GM12878 (cell line): ENCODE results near the gene PKMYT1. TPM values are rescaled to one million over a fixed set of nuclear protein-coding genes. Genes with fewer than 3 reads are reported as not detected.

Source experiments
- ATAC-seq: fragments of 200-7000 bp; cut with Tn5 transposase; 3 replicates; pipeline ENCODE4 v1.9.1; 2020; ENCODE audit warnings: mild to moderate bottlenecking, moderate library complexity
- BruUV-seq: library from RNA; stranded (reverse); fragments of 400-500 nt; replicated peaks from 2 replicates; lab custom pipeline; 2021; lab: Mats Ljungman, UMichigan
- CTCF ChIA-PET: fragments of 300-600 bp; sonication (Branson Sonifier 250); formaldehyde crosslinking; extraction: SDS; loops from one replicate; lab custom pipeline; 2021; ENCODE audit warnings: inconsistent platforms; lab: Yijun Ruan, JAX
- POLR2A ChIA-PET: fragments of 350-600 bp; formaldehyde crosslinking; extraction: SDS; loops from one replicate; lab custom pipeline; 2021; ENCODE audit warnings: inconsistent platforms; lab: Charles Lee
- RAD21 ChIA-PET: fragments of 300-600 bp; sonication (Branson Sonifier 250); formaldehyde crosslinking; loops from one replicate; lab custom pipeline; 2023; ENCODE audit warnings: antibody characterized with exemption; ENCODE audit not compliant: unreplicated experiment; lab: Charles Lee
- SMC1A ChIA-PET: fragments of 300-600 bp; sonication (Branson Sonifier 250); formaldehyde crosslinking; loops from one replicate; lab custom pipeline; 2023; ENCODE audit not compliant: unreplicated experiment, uncharacterized antibody; lab: Charles Lee
- DNase-seq: peaks from one replicate; pipeline ENCODE4 v3.0.0-alpha.2; 2011; ENCODE audit warnings: low read depth, low spot score
- FAIRE-seq: peaks from 3 replicates; lab custom pipeline; 2011; peaks lifted over from hg19 to GRCh38; lab: Jason Lieb, UNC
- H2AFZ ChIP-seq: 2 replicates; pipeline ENCODE4 v1.6.0; 2011; ENCODE audit warnings: low read depth, low read length, control low read depth; ENCODE audit not compliant: control insufficient read depth
- H3K27ac ChIP-seq: 2 replicates; pipeline ENCODE4 v1.5.1; 2011; ENCODE audit warnings: control low read depth; ENCODE audit not compliant: control insufficient read depth, insufficient read depth
- H3K27me3 ChIP-seq, 2 experiments: replicated peaks in 1 of 2; 2 replicates each; pipeline versions ENCODE4 v1.6.0 to v1.6.1; 2011; ENCODE audit warnings: low read length in 1 of 2; ENCODE audit not compliant: control insufficient read depth in 2 of 2, insufficient read depth in 2 of 2
- H3K36me3 ChIP-seq, 2 experiments: 2 replicates each; pipeline ENCODE4 v1.5.1; 2011; ENCODE audit warnings: low read length in 1 of 2; ENCODE audit not compliant: control insufficient read depth in 2 of 2, insufficient read depth in 2 of 2
- H3K4me1 ChIP-seq: 2 replicates; pipeline ENCODE4 v1.6.1; 2011; ENCODE audit warnings: mild to moderate bottlenecking, low read length, moderate library complexity, mixed read lengths; ENCODE audit not compliant: control insufficient read depth, insufficient read depth
- H3K4me2 ChIP-seq: 2 replicates; pipeline ENCODE4 v1.6.0; 2011; ENCODE audit warnings: control low read depth; ENCODE audit not compliant: control insufficient read depth, insufficient read depth
- H3K4me3 ChIP-seq: fragments of 200-600 bp; sonication (generic); 2 replicates; pipeline ENCODE4 v1.5.1; 2016
- H3K79me2 ChIP-seq: 2 replicates; pipeline ENCODE4 v1.6.0; 2011; ENCODE audit warnings: low read length; ENCODE audit not compliant: control insufficient read depth, insufficient read depth
- H3K9ac ChIP-seq: 2 replicates; pipeline ENCODE4 v1.8.0; 2011; ENCODE audit warnings: low read length, control low read depth, mixed read lengths; ENCODE audit not compliant: control insufficient read depth, insufficient read depth
- H3K9me3 ChIP-seq: replicated peaks from 3 replicates; pipeline ENCODE4 v1.5.1; 2011; ENCODE audit warnings: mild to moderate bottlenecking, low read length; ENCODE audit not compliant: control insufficient read depth, insufficient read depth
- H4K20me1 ChIP-seq: 2 replicates; pipeline ENCODE4 v1.6.0; 2011; ENCODE audit not compliant: control insufficient read depth, insufficient read depth
- CEBPB ChIP-seq, 2 experiments: fragments of 150-350 bp in 1 of 2; IDR thresholded peaks; 2 replicates each; pipeline ENCODE4 v1.6.1; 2012 to 2014; ENCODE audit warnings: low read depth in 2 of 2, low read length in 2 of 2, borderline replicate concordance in 1 of 2, inconsistent platforms in 1 of 2
- CHD2 ChIP-seq: IDR thresholded peaks from 2 replicates; pipeline ENCODE4 v1.6.1; 2011; ENCODE audit warnings: low read depth, low read length, improper control_type of control experiment, borderline replicate concordance
- CHD4 ChIP-seq: fragments of 200-600 bp; sonication (generic); IDR thresholded peaks from 2 replicates; pipeline ENCODE4 v1.6.1; 2016; ENCODE audit warnings: mild to moderate bottlenecking
- DPF2 ChIP-seq: fragments of 450-650 bp; IDR thresholded peaks from 2 replicates; pipeline ENCODE4 v1.6.1; 2017; ENCODE audit warnings: mild to moderate bottlenecking
- EGR1 ChIP-seq, 2 experiments: IDR thresholded peaks; 1 replicate in 1 of 2; 2 replicates in 1 of 2; pipeline ENCODE4 v1.6.1; 2011 to 2012; ENCODE audit warnings: low read depth in 2 of 2, low read length in 2 of 2, borderline replicate concordance in 1 of 2, mild to moderate bottlenecking in 1 of 2, moderate library complexity in 1 of 2
- ESRRA ChIP-seq: IDR thresholded peaks from 2 replicates; pipeline ENCODE4 v1.6.1; 2012; ENCODE audit warnings: mild to moderate bottlenecking, low read length, improper control_type of control experiment
- KDM1A ChIP-seq: fragments of 200-600 bp; sonication (generic); IDR thresholded peaks from 2 replicates; pipeline ENCODE4 v1.6.1; 2016; ENCODE audit warnings: borderline replicate concordance
- MEF2B ChIP-seq: fragments of 450-650 bp; IDR thresholded peaks from 2 replicates; pipeline ENCODE4 v1.6.1; 2018; ENCODE audit warnings: mild to moderate bottlenecking, moderate library complexity; ENCODE audit not compliant: partially characterized antibody, poor library complexity, severe bottlenecking
- MTA3 ChIP-seq: IDR thresholded peaks from 2 replicates; pipeline ENCODE4 v1.6.1; 2012; ENCODE audit warnings: low read length, inconsistent platforms, borderline replicate concordance
- MXI1 ChIP-seq: fragments of 150-350 bp; IDR thresholded peaks from 2 replicates; pipeline ENCODE4 v1.6.1; 2011; ENCODE audit warnings: low read depth, mild to moderate bottlenecking, inconsistent platforms, low read length, improper control_type of control experiment
- MYC ChIP-seq: IDR thresholded peaks from 2 replicates; pipeline ENCODE4 v1.6.1; 2011; ENCODE audit warnings: mild to moderate bottlenecking, low read length, moderate library complexity, inconsistent platforms; ENCODE audit not compliant: insufficient read depth, insufficient replicate concordance, insufficient read length, severe bottlenecking
- NR2F1 ChIP-seq: fragments of 450-650 bp; conservative IDR thresholded peaks from 2 replicates; pipeline ENCODE4 v1.6.1; 2017; ENCODE audit warnings: mild to moderate bottlenecking
- PAX5 ChIP-seq: IDR thresholded peaks from 2 replicates; pipeline ENCODE4 v1.6.1; 2011; ENCODE audit warnings: low read depth, low read length, borderline replicate concordance
- PRDM15 ChIP-seq: fragments of 450-650 bp; formaldehyde crosslinking; IDR thresholded peaks from 2 replicates; pipeline ENCODE4 v1.4.0; 2020; ENCODE audit warnings: mild to moderate bottlenecking, moderate library complexity
- RB1 ChIP-seq: fragments of 450-650 bp; formaldehyde crosslinking; IDR thresholded peaks from 2 replicates; pipeline ENCODE4 v1.6.1; 2017; ENCODE audit warnings: mild to moderate bottlenecking, borderline replicate concordance
- SKIL ChIP-seq: fragments of 450-650 bp; IDR thresholded peaks from 2 replicates; pipeline ENCODE4 v1.6.1; 2017; ENCODE audit warnings: mild to moderate bottlenecking, low read depth, inconsistent platforms; ENCODE audit not compliant: poor library complexity, severe bottlenecking
- SMC3 ChIP-seq: IDR thresholded peaks from 2 replicates; pipeline ENCODE4 v1.6.1; 2011; ENCODE audit warnings: low read length, improper control_type of control experiment, borderline replicate concordance
- SPI1 ChIP-seq: IDR thresholded peaks from 2 replicates; pipeline ENCODE4 v1.6.1; 2011; ENCODE audit warnings: low read depth, mild to moderate bottlenecking, low read length, moderate library complexity, borderline replicate concordance; ENCODE audit not compliant: insufficient read depth
- TCF7 ChIP-seq: IDR thresholded peaks from 2 replicates; pipeline ENCODE4 v1.6.1; 2014; ENCODE audit warnings: antibody characterized with exemption, borderline replicate concordance
- ZNF24 ChIP-seq: fragments of 450-650 bp; IDR thresholded peaks from 2 replicates; pipeline ENCODE4 v1.6.1; 2017; ENCODE audit warnings: antibody characterized with exemption, mild to moderate bottlenecking
- whole genome bisulfite sequencing: methylation state at CpG from one replicate; pipeline ENCODE4 v1.1.6; 2016; ENCODE audit warnings: low lambda C conversion rate; ENCODE audit not compliant: insufficient replicate concordance, insufficient coverage; ENCODE audit errors: missing lambda C conversion rate; 5-methylcytosine and 5-hydroxymethylcytosine counted together
- in situ Hi-C: fragments of 300-500 bp; cut with MboI; formaldehyde crosslinking; loops from 9 replicates; pipeline ENCODE4 v1.14.3; 2018; ENCODE audit warnings: mixed read lengths
- intact Hi-C: fragments of 100-400 bp; cut with micrococcal nuclease; formaldehyde crosslinking; loops from one replicate; pipeline ENCODE4 v1.14.2; 2022; ENCODE audit not compliant: unreplicated experiment
- polyA plus RNA-seq, 11 experiments: library from polyadenylated mRNA; depleted of rRNA in 4 of 11; unstranded in 6 of 11; stranded (reverse) in 5 of 11; fragments of >200 nt; fragmentation: Nextera tagmentation in 4 of 11; fragmentation: Illumina TruSeq in 1 of 11; extraction: Ambion mirVana in 4 of 11; extraction: Trizol in 1 of 11; gene quantifications; 1 replicate in 1 of 11; 2 replicates in 10 of 11; pipeline versions ENCODE4 v1.2.1 to v1.2.3, GENCODE V29; 2011 to 2016; ENCODE audit warnings: inconsistent platforms in 2 of 11, missing spikeins in 2 of 11, low read depth in 1 of 11
- total RNA-seq, 4 experiments: library from RNA; depleted of rRNA in 3 of 4; stranded (reverse); fragments of >200 nt in 3 of 4; fragmentation: Illumina TruSeq in 1 of 4; extraction: Trizol in 1 of 4; gene quantifications; 2 replicates each; pipeline versions ENCODE4 v1.2.1 to v1.2.3, GENCODE V29; 2013 to 2021

PKMYT1 gene
- total and polyA plus RNA-seq, 10 of the 15 experiments (the other 5 are each of a cell fraction or from before 2014, with no cell fraction given) = 4.6 to 101 (median 29.9) TPM

- BruUV-seq = no TSS peak
- no peaks in the 10 kb centered on the region for H4K20me1 ChIP-seq
- no peak overlapping the region for H2AFZ ChIP-seq
- ChIA-PET SMC1A (interaction anchor here (1.0 kb wide), 1 partner anchor 20 kb away, joined by 3 read pairs; no protein-coding TSS in a partner anchor), RAD21 (no interaction called here), POLR2A (interaction anchor here (0.6 kb wide), 1 partner anchor 13 kb away, joined by 3 read pairs; no protein-coding TSS in a partner anchor), CTCF (interaction anchor here (1.0 to 2.5 kb wide), 4 partner anchors 13 to 101 kb away, joined by 3 to 14 read pairs (median 4); no protein-coding TSS in a partner anchor)
- no peaks in the 10 kb centered on the region for H3K79me2 ChIP-seq
- no peaks in the 10 kb centered on the region for H3K9me3 ChIP-seq
- in situ Hi-C loops (no loop called here), intact Hi-C loops (no loop called here)
- no peak overlapping the region for H3K27ac ChIP-seq
- no peak for ATAC-seq
- H3K36me3 ChIP-seq = peaks cover 10 to 15% of the 10 kb centered on the region in 2 experiments; a peak in 3 of 4 replicates
- TF ChIP-seq CHD2 (no peak), PRDM15 (CRISPR knock-in tag) (no peak), SMC3 (no peak), DPF2 (no peak), MYC (no peak), PAX5 (no peak), SPI1 (no peak), CHD4 (no peak), SKIL (no peak), TCF7 (no peak), NR2F1 (no peak), MXI1 (no peak), EGR1 (IDR thresholded peaks at IDR 0.05; ENCODE audit: borderline replicate concordance in 1 of 2, low read depth in 2 of 2, low read length in 2 of 2) (no peak), CEBPB (IDR thresholded peaks at IDR 0.05; ENCODE audit: borderline replicate concordance in 1 of 2, low read depth in 2 of 2, low read length in 2 of 2) (no peak), ESRRA (no peak), ZNF24 (no peak), KDM1A (no peak), MEF2B (no peak), MTA3 (no peak), RB1 (no peak)
- DNase-seq = no peak
- 92% methylated on average over 2 of the region's 2 CpGs for WGBS
- H3K4me1 ChIP-seq = peaks cover 5% of the 10 kb centered on the region; the same call in 1 of the 2 replicates
- no peak for FAIRE-seq
- no peak overlapping the region for H3K9ac ChIP-seq
- H3K4me2 ChIP-seq = no peak overlapping the region
- H3K4me3 ChIP-seq = no peak overlapping the region
- H3K27me3 ChIP-seq = no peaks in the 10 kb centered on the region
These were observed 40.3 kb downstream of the PKMYT1 start for GRCh38 chr16:2939968-2940367.
